Lung (tissue), 12 donors: ENCODE measurements around the gene MRPS6. TPM values are rescaled to one million over a fixed set of nuclear protein-coding genes. Genes with fewer than 3 reads are reported as not detected.

ENCODE experiments used
- ATAC-seq: fragments of 200-7000 bp; cut with Tn5 transposase; one replicate; pipeline ENCODE4 v1.9.1; 2020; ENCODE audit warnings: moderate number of reproducible peaks; ENCODE audit not compliant: insufficient read depth, low FRiP score
- DNase-seq, 3 donors: peaks; one replicate each; pipeline ENCODE4 v3.0.0-alpha.2; 2013 to 2017
- H3K27ac ChIP-seq, 2 donors: one replicate each; pipeline ENCODE4 v1.5.1; 2013; ENCODE audit warnings: mild to moderate bottlenecking in 2 of 2, moderate library complexity in 2 of 2, control low read depth in 1 of 2, inconsistent platforms in 1 of 2, low read depth in 1 of 2, low read length in 1 of 2
- H3K27me3 ChIP-seq, 3 donors: one replicate each; pipeline ENCODE4 v1.5.1; 2013; ENCODE audit warnings: low read length in 2 of 3; ENCODE audit not compliant: control insufficient read depth in 3 of 3, insufficient read depth in 3 of 3
- H3K36me3 ChIP-seq, 4 donors: one replicate each; pipeline ENCODE4 v1.5.1; 2013; ENCODE audit warnings: low read length in 4 of 4, mild to moderate bottlenecking in 1 of 4, moderate library complexity in 1 of 4; ENCODE audit not compliant: control insufficient read depth in 4 of 4, insufficient read depth in 4 of 4
- H3K4me1 ChIP-seq, 5 donors: one replicate each; pipeline ENCODE4 v1.5.1; 2013; ENCODE audit warnings: low read length in 5 of 5, mild to moderate bottlenecking in 2 of 5, moderate library complexity in 1 of 5; ENCODE audit not compliant: control insufficient read depth in 5 of 5, insufficient read depth in 5 of 5
- H3K4me3 ChIP-seq: one replicate; pipeline ENCODE4 v1.5.1; 2013; ENCODE audit warnings: mild to moderate bottlenecking, control low read depth, moderate library complexity
- H3K9ac ChIP-seq, 2 donors: one replicate each; pipeline ENCODE4 v1.5.1; 2013; ENCODE audit warnings: low read length in 2 of 2, control low read depth in 1 of 2; ENCODE audit not compliant: insufficient read depth in 1 of 2
- H3K9me3 ChIP-seq, 4 donors: one replicate each; pipeline ENCODE4 v1.5.1; 2013; ENCODE audit warnings: low read length in 3 of 4, mild to moderate bottlenecking in 1 of 4, moderate library complexity in 1 of 4; ENCODE audit not compliant: control insufficient read depth in 4 of 4, insufficient read depth in 3 of 4
- WGBS, 2 donors: extraction: QIAGEN DNeasy Blood & Tissue Kit; methylation state at CpG; one replicate each; pipeline ENCODE4 v1.1.7; 2013; 5-methylcytosine and 5-hydroxymethylcytosine counted together
- polyA plus RNA-seq, 2 donors: library from polyadenylated mRNA; stranded (reverse); fragments of 200-250 nt; gene quantifications; one replicate each; pipeline ENCODE4 v1.2.1, GENCODE V29; 2013
- total RNA-seq, 2 donors: library from RNA; depleted of rRNA in 1 of 2; stranded (reverse); fragments of >200 nt in 1 of 2; gene quantifications; one replicate each; pipeline ENCODE4 v1.2.1, GENCODE V29; 2014 to 2021
- TF ChIP-seq, protein P1 (sequence below): IDR thresholded peaks from 2 replicates; pipeline ENCODE4 v1.5.1; 2012; ENCODE audit warnings: mild to moderate bottlenecking; ENCODE audit errors: control extremely low read depth, extremely low read depth
- donor health status: control.
- donor health status: control.
- donor health status: Bipolar disorder and iron deficiency.
- donor health status: healthy.
- donor health status: DM: yes; HTN: yes; CAD: no.

Gene MRPS6
- total and polyA plus RNA-seq, 4 donors, result 28.4 to 73.9 (median 37.1) TPM

DNA sequence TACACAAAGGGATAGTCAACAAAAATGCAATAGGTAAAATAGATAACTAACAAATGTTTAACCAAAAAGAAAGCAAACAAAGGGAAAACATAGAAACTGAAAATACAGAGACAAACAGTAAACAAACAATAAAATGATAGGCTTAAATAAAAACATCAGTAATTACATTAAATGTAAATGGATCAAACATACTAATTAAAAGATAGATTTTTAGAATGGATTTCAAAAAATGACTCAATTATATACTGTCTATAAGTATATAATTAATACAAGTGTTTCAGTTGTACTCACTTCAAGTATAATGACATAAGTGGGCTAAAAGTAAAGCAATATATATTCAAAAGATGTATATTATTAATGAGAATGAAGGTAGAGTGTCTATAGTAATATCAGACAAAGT, 101.1 kb downstream of the MRPS6 start:
- H3K27ac ChIP-seq, result no peak overlapping the region
- DNase-seq (no peak), ATAC-seq (no peak)
- H3K27me3 ChIP-seq, result no peaks in the 10 kb centered on the region
- TF ChIP-seq, protein P1, sequence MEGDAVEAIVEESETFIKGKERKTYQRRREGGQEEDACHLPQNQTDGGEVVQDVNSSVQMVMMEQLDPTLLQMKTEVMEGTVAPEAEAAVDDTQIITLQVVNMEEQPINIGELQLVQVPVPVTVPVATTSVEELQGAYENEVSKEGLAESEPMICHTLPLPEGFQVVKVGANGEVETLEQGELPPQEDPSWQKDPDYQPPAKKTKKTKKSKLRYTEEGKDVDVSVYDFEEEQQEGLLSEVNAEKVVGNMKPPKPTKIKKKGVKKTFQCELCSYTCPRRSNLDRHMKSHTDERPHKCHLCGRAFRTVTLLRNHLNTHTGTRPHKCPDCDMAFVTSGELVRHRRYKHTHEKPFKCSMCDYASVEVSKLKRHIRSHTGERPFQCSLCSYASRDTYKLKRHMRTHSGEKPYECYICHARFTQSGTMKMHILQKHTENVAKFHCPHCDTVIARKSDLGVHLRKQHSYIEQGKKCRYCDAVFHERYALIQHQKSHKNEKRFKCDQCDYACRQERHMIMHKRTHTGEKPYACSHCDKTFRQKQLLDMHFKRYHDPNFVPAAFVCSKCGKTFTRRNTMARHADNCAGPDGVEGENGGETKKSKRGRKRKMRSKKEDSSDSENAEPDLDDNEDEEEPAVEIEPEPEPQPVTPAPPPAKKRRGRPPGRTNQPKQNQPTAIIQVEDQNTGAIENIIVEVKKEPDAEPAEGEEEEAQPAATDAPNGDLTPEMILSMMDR, result no peak
- peaks cover 0 to 2% (median 0%) of the 10 kb centered on the region in 4 donors for H3K36me3 ChIP-seq
- no peak overlapping the region for H3K9ac ChIP-seq
- H3K4me3 ChIP-seq, result no peak overlapping the region
- peaks cover 0 to 3% (median 0%) of the 10 kb centered on the region in 5 donors for H3K4me1 ChIP-seq
- H3K9me3 ChIP-seq, result peaks cover 0 to 6% (median 2%) of the 10 kb centered on the region in 4 donors

DNA sequence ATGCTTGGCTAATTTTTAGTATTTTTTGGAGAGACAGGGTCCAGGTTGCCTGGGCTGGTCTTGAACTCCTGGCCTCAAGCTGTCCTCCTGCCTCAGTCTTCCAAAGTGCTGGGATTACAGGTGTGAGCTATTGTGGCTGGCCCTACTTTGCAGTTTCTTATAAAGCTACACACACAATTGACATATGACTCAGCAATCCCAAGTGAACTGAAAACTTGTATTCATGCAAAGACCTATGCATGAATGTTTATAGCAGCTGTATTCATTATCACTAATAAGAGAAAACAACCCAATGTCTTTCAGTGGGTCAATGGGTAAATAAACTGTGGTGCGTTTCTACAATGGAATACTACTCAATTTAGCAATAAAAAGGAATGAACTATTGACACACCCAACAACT, 103.1 kb downstream of the MRPS6 start:
- no peak overlapping the region for H3K27ac ChIP-seq
- DNase-seq, result no peak

DNA sequence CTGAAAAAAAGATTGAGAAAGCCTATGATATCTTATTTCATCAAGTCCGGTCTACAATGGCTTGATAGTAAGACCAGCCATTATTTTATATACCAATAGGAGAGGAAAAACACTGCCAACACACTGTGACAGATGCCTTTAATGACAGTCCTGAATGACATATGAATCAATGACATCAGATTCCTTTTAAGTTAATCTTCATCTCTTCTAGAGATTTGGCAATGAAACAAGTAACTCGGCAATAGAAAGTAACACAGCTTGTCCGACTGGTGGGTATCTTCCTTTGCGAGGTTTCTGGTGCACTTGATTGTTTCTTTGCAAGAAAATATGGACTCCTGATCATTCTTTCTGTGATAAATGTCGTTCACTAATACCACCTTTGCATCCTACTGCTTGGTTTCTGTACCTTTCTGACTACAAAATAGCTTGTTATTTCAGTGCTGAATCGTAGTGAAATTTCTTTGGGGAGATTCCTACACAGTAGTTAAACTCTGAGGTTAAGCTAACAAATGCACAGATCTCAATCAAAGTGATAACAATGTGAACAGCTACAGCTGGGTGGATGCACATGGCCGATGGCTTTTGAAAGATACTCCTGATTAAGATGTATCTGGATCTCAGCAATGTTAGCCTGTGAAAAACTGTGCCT, 104.7 kb downstream of the MRPS6 start:
- H3K4me3 ChIP-seq, result no peak overlapping the region
- TF ChIP-seq, protein P1, result no peak
- DNase-seq, result no peak
- ATAC-seq, result no peak
- no peak overlapping the region for H3K27ac ChIP-seq
- no peak overlapping the region for H3K9ac ChIP-seq
- peaks cover 0 to 25% (median 0%) of the 10 kb centered on the region in 5 donors for H3K4me1 ChIP-seq
- H3K9me3 ChIP-seq, result peaks cover 0 to 4% (median under 1%) of the 10 kb centered on the region in 4 donors
- 86 to 91% methylated on average over 7 of the region's 7 CpGs for whole genome bisulfite sequencing, 2 donors
- H3K27me3 ChIP-seq, result no peaks in the 10 kb centered on the region
- no peaks in the 10 kb centered on the region for H3K36me3 ChIP-seq

More for the DNA sequence above, 103.1 kb downstream of the MRPS6 start:
- no peak for ATAC-seq
- Histone ChIP-seq H3K4me3 (no peak overlapping the region), H3K36me3 (peaks cover 0 to 2% (median 0%) of the 10 kb centered on the region in 4 donors), H3K27me3 (no peaks in the 10 kb centered on the region), H3K4me1 (peaks cover 0 to 21% (median 0%) of the 10 kb centered on the region in 5 donors), H3K9me3 (peaks cover 0 to 4% (median 1%) of the 10 kb centered on the region in 4 donors), H3K9ac (no peak overlapping the region)
- TF ChIP-seq, protein P1, result no peak
- WGBS, 2 donors, result 83 to 90% methylated on average over 1 of the region's 1 CpG
